Tibial nerve (tissue), 4 donors: Measurements from ENCODE around the gene TRABD2B. TPM values are rescaled to one million over a fixed set of nuclear protein-coding genes. Genes with fewer than 3 reads are reported as not detected.

ENCODE experiments used
- DNase-seq, 2 donors: peaks; one replicate each; pipeline ENCODE4 v3.0.0-alpha.2; 2019; ENCODE audit warnings: low spot score in 2 of 2
- H3K27ac ChIP-seq, 4 donors: fragments of 200-600 bp; sonication (generic) in 3 of 4; one replicate each; pipeline ENCODE4 v1.5.1; 2017 to 2019; ENCODE audit warnings: mild to moderate bottlenecking in 1 of 4
- H3K27me3 ChIP-seq, 2 donors: fragments of 200-600 bp; sonication (generic) in 1 of 2; one replicate each; pipeline versions ENCODE4 v1.5.1 to v1.6.0; 2017 to 2019
- H3K36me3 ChIP-seq, 3 donors: fragments of 200-600 bp; sonication (generic); one replicate each; pipeline ENCODE4 v1.5.1; 2018 to 2019
- H3K4me1 ChIP-seq, 4 donors: fragments of 200-600 bp; sonication (generic) in 3 of 4; one replicate each; pipeline ENCODE4 v1.5.1; 2017 to 2019
- H3K4me3 ChIP-seq, 4 donors: fragments of 200-600 bp; sonication (generic) in 3 of 4; one replicate each; pipeline ENCODE4 v1.5.1; 2017 to 2019; ENCODE audit warnings: mild to moderate bottlenecking in 1 of 4, moderate library complexity in 1 of 4
- H3K9me3 ChIP-seq, 4 donors: fragments of 200-600 bp; sonication (generic) in 3 of 4; one replicate each; pipeline ENCODE4 v1.5.1; 2017 to 2019
- EP300 ChIP-seq, 2 donors: sonication (generic); formaldehyde crosslinking; IDR thresholded peaks; one replicate each; pipeline ENCODE4 v1.6.1; 2017; ENCODE audit warnings: antibody characterized with exemption in 2 of 2, mild to moderate bottlenecking in 1 of 2
- POLR2A ChIP-seq, 2 donors: fragments of 450-650 bp; IDR thresholded peaks; one replicate each; pipeline ENCODE4 v1.6.1; 2017; ENCODE audit warnings: antibody characterized with exemption in 2 of 2, mild to moderate bottlenecking in 2 of 2, moderate library complexity in 2 of 2
- WGBS, 2 donors: methylation state at CpG; one replicate each; pipeline ENCODE4 v1.1.5; 2018; 5-methylcytosine and 5-hydroxymethylcytosine counted together
- total RNA-seq, 4 donors: library from RNA; depleted of rRNA; stranded (reverse); fragments of >200 nt; gene quantifications; one replicate each; pipeline ENCODE4 v1.1.0, GENCODE V29; 2016
- TF ChIP-seq, protein P1 (sequence below), 5 experiments: fragments of 200-600 bp in 3 of 5; fragments of 450-650 bp in 2 of 5; sonication (generic) in 3 of 5; IDR thresholded peaks; one replicate each; pipeline ENCODE4 v1.5.1; 2016 to 2019; ENCODE audit warnings: antibody characterized with exemption in 5 of 5, mild to moderate bottlenecking in 3 of 5, moderate library complexity in 2 of 5

The TRABD2B gene
- total RNA-seq, 4 donors from 2014 or later = 1.3 to 4.1 (median 2.3) TPM

DNA sequence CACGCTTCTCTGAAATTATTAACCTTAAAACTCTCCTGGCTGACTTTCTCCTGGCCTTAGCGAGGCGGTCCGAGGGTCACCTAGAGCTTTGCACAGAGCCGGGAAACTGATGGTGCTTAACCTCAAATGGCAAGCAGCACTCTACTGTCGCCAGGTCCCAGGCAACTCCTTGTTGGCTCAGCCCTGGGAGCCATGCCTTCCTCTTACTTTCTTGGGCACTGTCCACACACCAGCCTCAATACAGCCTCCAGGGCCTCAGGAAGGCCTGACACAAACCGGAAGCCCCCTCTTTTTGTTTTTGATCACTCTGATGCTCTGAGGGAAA, 3.8 kb downstream of the TRABD2B start:
- 81 to 88% methylated on average over 7 of the region's 7 CpGs for WGBS, 2 donors
- H3K9me3 ChIP-seq = no peaks in the 10 kb centered on the region
- TF ChIP-seq EP300 (IDR thresholded peaks at IDR 0.05) (no peak), POLR2A (IDR thresholded peaks at IDR 0.05) (no peak)
- TF ChIP-seq, protein P1, sequence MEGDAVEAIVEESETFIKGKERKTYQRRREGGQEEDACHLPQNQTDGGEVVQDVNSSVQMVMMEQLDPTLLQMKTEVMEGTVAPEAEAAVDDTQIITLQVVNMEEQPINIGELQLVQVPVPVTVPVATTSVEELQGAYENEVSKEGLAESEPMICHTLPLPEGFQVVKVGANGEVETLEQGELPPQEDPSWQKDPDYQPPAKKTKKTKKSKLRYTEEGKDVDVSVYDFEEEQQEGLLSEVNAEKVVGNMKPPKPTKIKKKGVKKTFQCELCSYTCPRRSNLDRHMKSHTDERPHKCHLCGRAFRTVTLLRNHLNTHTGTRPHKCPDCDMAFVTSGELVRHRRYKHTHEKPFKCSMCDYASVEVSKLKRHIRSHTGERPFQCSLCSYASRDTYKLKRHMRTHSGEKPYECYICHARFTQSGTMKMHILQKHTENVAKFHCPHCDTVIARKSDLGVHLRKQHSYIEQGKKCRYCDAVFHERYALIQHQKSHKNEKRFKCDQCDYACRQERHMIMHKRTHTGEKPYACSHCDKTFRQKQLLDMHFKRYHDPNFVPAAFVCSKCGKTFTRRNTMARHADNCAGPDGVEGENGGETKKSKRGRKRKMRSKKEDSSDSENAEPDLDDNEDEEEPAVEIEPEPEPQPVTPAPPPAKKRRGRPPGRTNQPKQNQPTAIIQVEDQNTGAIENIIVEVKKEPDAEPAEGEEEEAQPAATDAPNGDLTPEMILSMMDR (IDR thresholded peaks at IDR 0.05) = no peak
- no peak for DNase-seq
- H3K27me3 ChIP-seq = no peaks in the 10 kb centered on the region
- no peak overlapping the region for H3K4me3 ChIP-seq
- peak overlapping the region in 3 of 4 donors; percentile 1 to 75 (median 40) for H3K27ac ChIP-seq
- H3K4me1 ChIP-seq = peaks cover 0 to 55% (median 14%) of the 10 kb centered on the region in 4 donors
- peaks cover 0 to 8% (median 0%) of the 10 kb centered on the region in 3 donors for H3K36me3 ChIP-seq

DNA sequence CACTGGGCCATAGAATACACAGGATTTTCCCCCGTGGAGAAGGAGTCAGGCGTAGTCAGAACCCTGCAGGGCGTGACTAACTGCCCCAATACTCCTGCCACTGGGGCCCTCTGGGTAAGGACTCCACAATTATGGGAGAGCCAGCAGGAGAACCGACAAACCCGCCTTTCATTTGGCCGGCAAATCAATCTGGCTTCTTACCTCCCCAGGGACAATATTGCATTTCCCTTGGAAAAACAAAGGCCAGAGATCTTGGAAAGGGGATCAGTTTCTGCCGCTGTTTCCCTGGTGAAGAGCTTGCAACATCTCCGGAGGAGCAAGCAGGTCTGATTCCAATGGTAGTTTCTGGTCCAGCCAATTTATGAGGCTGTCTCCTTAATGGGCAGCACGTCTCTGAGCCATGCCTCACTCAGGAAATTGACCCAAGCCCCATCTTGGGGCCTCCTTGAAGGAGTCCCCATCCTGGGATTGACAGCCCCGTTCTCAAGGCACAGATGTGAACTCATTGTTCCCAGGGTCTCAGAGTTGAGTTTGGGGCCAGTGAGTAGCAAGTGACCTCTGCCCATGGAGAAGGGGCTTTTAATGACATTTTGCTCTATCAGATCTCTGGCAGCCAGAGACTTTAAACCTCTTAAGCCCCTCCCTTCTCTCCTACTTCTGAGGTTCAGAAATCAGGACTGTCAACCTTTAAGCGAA, 4.3 kb downstream of the TRABD2B start:
- H3K4me1 ChIP-seq = peaks cover 0 to 53% (median 14%) of the 10 kb centered on the region in 4 donors
- no peak for TF ChIP-seq POLR2A (IDR thresholded peaks at IDR 0.05)
- TF ChIP-seq, protein P1 (IDR thresholded peaks at IDR 0.05) = no peak
- peak in 1 of 2 donors; percentile 87 for TF ChIP-seq EP300 (IDR thresholded peaks at IDR 0.05)
- H3K4me3 ChIP-seq = no peak overlapping the region
- 35 to 49% methylated on average over 11 of the region's 11 CpGs for WGBS, 2 donors
- peaks cover 0 to 8% (median 0%) of the 10 kb centered on the region in 3 donors for H3K36me3 ChIP-seq
- H3K27me3 ChIP-seq = no peaks in the 10 kb centered on the region
- DNase-seq = peak; percentile 52 to 59
- H3K27ac ChIP-seq = peak overlapping the region; percentile 1 to 75 (median 42)
- no peaks in the 10 kb centered on the region for H3K9me3 ChIP-seq

DNA sequence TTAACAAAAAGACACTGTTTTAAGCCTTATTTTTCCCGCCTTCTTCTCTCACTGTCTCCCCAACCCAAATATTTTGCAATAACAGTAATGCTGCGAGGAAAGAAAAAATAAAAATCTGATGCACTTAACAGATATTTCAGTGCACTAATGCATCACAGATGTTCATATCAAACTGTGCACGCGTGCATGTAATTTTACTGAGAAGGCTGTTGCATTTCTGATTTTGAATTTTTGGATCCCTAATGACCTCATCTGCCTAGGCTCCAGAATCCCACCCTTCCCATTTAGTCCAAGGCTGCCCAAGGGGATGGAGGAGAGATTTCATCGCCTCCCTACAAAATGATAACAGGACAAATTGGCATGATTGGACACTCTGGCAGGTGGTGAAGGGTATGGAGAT, 5.5 kb downstream of the TRABD2B start:
- H3K27me3 ChIP-seq = no peaks in the 10 kb centered on the region
- peaks cover 0 to 8% (median 0%) of the 10 kb centered on the region in 3 donors for H3K36me3 ChIP-seq
- H3K4me3 ChIP-seq = no peak overlapping the region
- WGBS, 2 donors = 70% methylated on average over 5 of the region's 5 CpGs
- H3K4me1 ChIP-seq = peaks cover 0 to 62% (median 13%) of the 10 kb centered on the region in 4 donors
- peak overlapping the region in 1 of 4 donors; percentile 43 for H3K27ac ChIP-seq
- TF ChIP-seq, protein P1 (IDR thresholded peaks at IDR 0.05) = no peak
- no peak for TF ChIP-seq EP300 (IDR thresholded peaks at IDR 0.05)
- TF ChIP-seq POLR2A (IDR thresholded peaks at IDR 0.05) = no peak
- H3K9me3 ChIP-seq = no peaks in the 10 kb centered on the region
- DNase-seq = no peak

DNA sequence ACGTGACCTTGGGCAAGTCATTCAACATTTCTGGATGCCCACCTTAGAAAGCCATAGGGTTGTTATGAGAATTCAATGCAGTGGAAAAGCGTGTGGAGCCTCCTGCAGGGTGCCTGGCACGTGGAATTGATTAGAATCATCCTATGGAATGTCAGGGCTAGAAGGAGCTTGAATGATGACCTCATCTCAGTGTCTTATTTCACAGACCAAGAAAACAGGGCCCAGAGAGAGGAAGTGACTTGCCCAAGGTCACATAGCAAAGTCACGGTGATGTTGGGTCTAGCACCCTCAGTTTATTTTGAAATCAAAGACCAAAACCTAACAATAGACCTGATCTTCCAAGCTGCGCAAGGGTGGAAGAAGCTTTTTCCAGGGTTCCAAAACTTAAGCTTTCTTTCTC, 6.0 kb downstream of the TRABD2B start:
- peaks cover 0 to 8% (median 0%) of the 10 kb centered on the region in 3 donors for H3K36me3 ChIP-seq
- no peak overlapping the region for H3K27ac ChIP-seq
- no peaks in the 10 kb centered on the region for H3K9me3 ChIP-seq
- 75 to 79% methylated on average over 5 of the region's 5 CpGs for WGBS, 2 donors
- no peak for DNase-seq
- no peak overlapping the region for H3K4me3 ChIP-seq
- no peaks in the 10 kb centered on the region for H3K27me3 ChIP-seq
- TF ChIP-seq POLR2A (IDR thresholded peaks at IDR 0.05) = no peak
- TF ChIP-seq, protein P1 (IDR thresholded peaks at IDR 0.05) = no peak
- no peak for TF ChIP-seq EP300 (IDR thresholded peaks at IDR 0.05)
- H3K4me1 ChIP-seq = peaks cover 0 to 67% (median 13%) of the 10 kb centered on the region in 4 donors

DNA sequence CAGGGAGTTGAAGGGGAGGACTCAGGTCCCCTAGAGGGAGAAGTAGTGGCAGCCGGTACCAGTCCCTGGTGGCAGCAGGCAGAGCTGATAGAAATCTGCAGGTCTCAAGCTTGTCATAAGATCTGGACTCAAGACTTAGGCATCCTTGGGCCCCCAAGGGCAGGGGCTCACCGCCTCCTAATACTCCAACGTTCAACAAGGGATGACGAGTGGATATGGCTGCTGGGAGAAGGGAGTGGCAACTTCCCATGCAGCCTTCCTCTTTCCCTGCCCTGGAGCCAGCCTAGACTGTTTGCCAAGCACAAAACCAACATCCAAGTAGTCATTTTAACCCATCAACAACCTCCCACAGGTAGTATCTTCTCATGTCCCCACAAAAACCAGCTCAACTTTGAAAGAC, 6.9 kb downstream of the TRABD2B start:
- Histone ChIP-seq H3K27me3 (no peaks in the 10 kb centered on the region), H3K4me3 (no peak overlapping the region), H3K4me1 (peaks cover 0 to 68% (median 13%) of the 10 kb centered on the region in 4 donors), H3K27ac (no peak overlapping the region), H3K9me3 (no peaks in the 10 kb centered on the region), H3K36me3 (peaks cover 0 to 8% (median 0%) of the 10 kb centered on the region in 3 donors)
- DNase-seq = no peak
- TF ChIP-seq POLR2A (IDR thresholded peaks at IDR 0.05) = no peak
- TF ChIP-seq, protein P1 (IDR thresholded peaks at IDR 0.05) = no peak
- no peak for TF ChIP-seq EP300 (IDR thresholded peaks at IDR 0.05)
- 80 to 87% methylated on average over 4 of the region's 4 CpGs for WGBS, 2 donors
